C4-2B (cell line): ENCODE measurements around the gene MED13L.

Source experiments
- CTCF ChIP-seq: fragments of 450-650 bp; conservative IDR thresholded peaks from 2 replicates; pipeline ENCODE4 v1.5.1; 2017; ENCODE audit warnings: mild to moderate bottlenecking
- ZFX ChIP-seq: fragments of 450-650 bp; IDR thresholded peaks from 2 replicates; pipeline ENCODE4 v1.6.1; 2017

- no peak for TF ChIP-seq CTCF
- TF ChIP-seq ZFX, result no peak
Measured at GRCh38 chr12:116183741-116184141, 93.8 kb downstream of the MED13L start.
